CD4-positive, alpha-beta T cell treated with Interferon alpha-2 for 1 hour (primary cell): ENCODE measurements around the gene RUBCNL.
"Not testable (repeated sequence)": the region's sequence is repeated elsewhere in the genome, so short reads cannot be mapped to it uniquely, and the experiment has no call there.

Experiments
- DNase-seq, 2 donors: peaks; one replicate each; pipeline ENCODE4 v3.0.0-alpha.2; 2020 to 2022

RUBCNL gene

GRCh38 chr13:46387064-46387851 is at the start of gene RUBCNL:
Gene RUBCNL (minus strand): TSS chr13:46387252. CDS start chr13:46372475, 14,777 bp downstream.
- DNase-seq = peak in 1 of 2 donors; percentile 46

- not testable (repeated sequence) for DNase-seq
Measured at GRCh38 chr13:46429558-46429957, 42.5 kb upstream of the RUBCNL start.

GRCh38 chr13:46405457-46405856 is 18.4 kb upstream of the RUBCNL start:
- no peak for DNase-seq

- DNase-seq = no peak
Measured at GRCh38 chr13:46404733-46405100, 17.7 kb upstream of the RUBCNL start.

GRCh38 chr13:46403851-46404732 is 17.0 kb upstream of the RUBCNL start:
- DNase-seq = peak in 1 of 2 donors; percentile 47

- no peak for DNase-seq
Measured at GRCh38 chr13:46402178-46402577, 15.1 kb upstream of the RUBCNL start.

- no peak for DNase-seq
Measured at GRCh38 chr13:46401432-46401831, 14.4 kb upstream of the RUBCNL start.

- DNase-seq = no peak
Measured at GRCh38 chr13:46396341-46396740, 9.3 kb upstream of the RUBCNL start.

- DNase-seq = no peak
Measured at GRCh38 chr13:46392967-46393366, 5.9 kb upstream of the RUBCNL start.

- peak in 1 of 2 donors; percentile 51 for DNase-seq
Measured at GRCh38 chr13:46389457-46390451, 2.7 kb upstream of the RUBCNL start.

- no peak for DNase-seq
Measured at GRCh38 chr13:46388846-46389245, 1.8 kb upstream of the RUBCNL start.

GRCh38 chr13:46388308-46388707 is 1.3 kb upstream of the RUBCNL start:
- no peak for DNase-seq

GRCh38 chr13:46386392-46387063 is 524 bp downstream of the RUBCNL start:
- no peak for DNase-seq

GRCh38 chr13:46385946-46386345 is 1.1 kb downstream of the RUBCNL start:
- DNase-seq = no peak

- no peak for DNase-seq
Measured at GRCh38 chr13:46383383-46383782, 3.7 kb downstream of the RUBCNL start.

GRCh38 chr13:46382224-46382623 is 4.8 kb downstream of the RUBCNL start:
- DNase-seq = no peak

GRCh38 chr13:46380242-46380641 is 6.8 kb downstream of the RUBCNL start:
- DNase-seq = no peak

GRCh38 chr13:46379611-46380010 is 7.4 kb downstream of the RUBCNL start:
- no peak for DNase-seq

- peak in 1 of 2 donors; percentile 57 for DNase-seq
Measured at GRCh38 chr13:46378411-46378810, 8.6 kb downstream of the RUBCNL start.

- DNase-seq = peak in 1 of 2 donors; percentile 42
Measured at GRCh38 chr13:46377554-46377953, 9.5 kb downstream of the RUBCNL start.

GRCh38 chr13:46374710-46375109 is 12.3 kb downstream of the RUBCNL start:
- peak in 1 of 2 donors; percentile 47 for DNase-seq

- no peak for DNase-seq
Measured at GRCh38 chr13:46373623-46374022, 13.4 kb downstream of the RUBCNL start.
